ENCODE data around the gene NRROS.

- no peak for TF ChIP-seq NFRKB (IDR thresholded peaks at IDR 0.05)
- no peak for TF ChIP-seq BHLHE40 (IDR thresholded peaks at IDR 0.05; ENCODE audit: borderline replicate concordance)
- no peak for TF ChIP-seq ZNF384 (IDR thresholded peaks at IDR 0.05)
- no peak for TF ChIP-seq LEF1 (IDR thresholded peaks at IDR 0.05; ENCODE audit: borderline replicate concordance)
- no peak for TF ChIP-seq SP1 (IDR thresholded peaks at IDR 0.05)
- TF ChIP-seq SUZ12 (IDR thresholded peaks at IDR 0.05), result no peak
- TF ChIP-seq FOXA1 (IDR thresholded peaks at IDR 0.05), result no peak
- TF ChIP-seq TARDBP (IDR thresholded peaks at IDR 0.05), result no peak
Observed at GRCh38 chr3:196638861-196639482, 522 bp upstream of the NRROS start.

All from HEK293T (cell line).